HCT116 (cell line): ENCODE data around the gene TOMM40. TPM values are rescaled to one million over a fixed set of nuclear protein-coding genes. Genes with fewer than 3 reads are reported as not detected.

Source experiments
- total RNA-seq: library from RNA; stranded (reverse); gene quantifications from one replicate; pipeline ENCODE4 v1.2.1, GENCODE V29; 2021; ENCODE audit not compliant: unreplicated experiment

TOMM40 gene
- total RNA-seq, 1 experiment from 2014 or later: 178 TPM

Other genes starting within 250 kb of the TOMM40 start
- gene PVR, start 247.3 kb upstream of the TOMM40 start, total RNA-seq: 62.0 TPM
- gene CEACAM19, start 219.8 kb upstream of the TOMM40 start, total RNA-seq: 4.0 TPM
- not detected for gene CEACAM16, start 192.1 kb upstream of the TOMM40 start, total RNA-seq
- 37.9 TPM for gene BCL3, start 142.5 kb upstream of the TOMM40 start, total RNA-seq
- gene CBLC, start 113.4 kb upstream of the TOMM40 start, total RNA-seq: 54.3 TPM
- gene BCAM, start 82.2 kb upstream of the TOMM40 start, total RNA-seq: 78.7 TPM
- gene NECTIN2, start 45.0 kb upstream of the TOMM40 start, total RNA-seq: 96.3 TPM
- gene APOE, start 14.5 kb downstream of the TOMM40 start, total RNA-seq: 7.2 TPM
- gene APOC1, start 23.4 kb downstream of the TOMM40 start, total RNA-seq: 5.1 TPM
- not detected for gene APOC4, start 51.0 kb downstream of the TOMM40 start, total RNA-seq
- gene APOC2, start 54.8 kb downstream of the TOMM40 start, total RNA-seq: not detected
- 102 TPM for gene CLPTM1, start 64.1 kb downstream of the TOMM40 start, total RNA-seq
- gene RELB, start 110.2 kb downstream of the TOMM40 start, total RNA-seq: 12.9 TPM
- gene CLASRP, start 147.8 kb downstream of the TOMM40 start, total RNA-seq: 79.9 TPM
- 9.2 TPM for gene ZNF296, start 185.2 kb downstream of the TOMM40 start, total RNA-seq
- gene GEMIN7, start 188.0 kb downstream of the TOMM40 start, total RNA-seq: 35.4 TPM
- 32.7 TPM for gene PPP1R37, start 201.9 kb downstream of the TOMM40 start, total RNA-seq